Testis (tissue), 3 donors: ENCODE measurements around the gene ADAM12. TPM values are rescaled to one million over a fixed set of nuclear protein-coding genes. Genes with fewer than 3 reads are reported as not detected.
A peak's percentile ranks its signal among the peaks of the same experiment; 100 is the strongest.

Experiments
- DNase-seq: peaks from one replicate; pipeline ENCODE4 v3.0.0-alpha.2; 2019
- H3K27ac ChIP-seq, 2 donors: fragments of 200-600 bp; sonication (generic); one replicate each; pipeline ENCODE4 v1.5.1; 2019
- H3K27me3 ChIP-seq: fragments of 200-600 bp; sonication (generic); one replicate; pipeline ENCODE4 v1.5.1; 2019
- H3K36me3 ChIP-seq: fragments of 200-600 bp; sonication (generic); one replicate; pipeline ENCODE4 v1.5.1; 2017; ENCODE audit warnings: low read depth; ENCODE audit errors: missing control alignments
- H3K4me1 ChIP-seq: fragments of 200-600 bp; sonication (generic); one replicate; pipeline ENCODE4 v1.5.1; 2019
- H3K4me3 ChIP-seq, 2 donors: fragments of 200-600 bp; sonication (generic); one replicate each; pipeline ENCODE4 v1.5.1; 2017 to 2019
- H3K9me3 ChIP-seq: fragments of 200-600 bp; sonication (generic); one replicate; pipeline ENCODE4 v1.5.1; 2017
- CTCF ChIP-seq, 3 experiments: fragments of 450-650 bp in 2 of 3; fragments of 200-600 bp in 1 of 3; sonication (generic) in 1 of 3; IDR thresholded peaks; one replicate each; pipeline ENCODE4 v1.5.1; 2016 to 2019; ENCODE audit warnings: antibody characterized with exemption in 3 of 3, mild to moderate bottlenecking in 2 of 3, moderate library complexity in 1 of 3
- POLR2A ChIP-seq: fragments of 450-650 bp; IDR thresholded peaks from one replicate; pipeline ENCODE4 v1.6.1; 2017; ENCODE audit warnings: antibody characterized with exemption, mild to moderate bottlenecking, moderate library complexity
- WGBS, 2 donors: methylation state at CpG; one replicate each; pipeline ENCODE4 v1.1.5; 2018; 5-methylcytosine and 5-hydroxymethylcytosine counted together
- intact Hi-C: fragments of 100-400 bp; cut with DNase I; formaldehyde crosslinking; loops from one replicate; pipeline ENCODE4 v1.15.1; 2023; ENCODE audit warnings: low total_unique reads
- polyA plus RNA-seq: library from polyadenylated mRNA; stranded (reverse); fragments of 350-450 nt; fragmentation: Illumina TruSeq; extraction: RNeasy Lipid Tissue Mini Kit (QIAGEN cat#74804); gene quantifications from one replicate; pipeline ENCODE4 v1.2.3, GENCODE V29; 2014; ENCODE audit warnings: low read depth, low replicate concordance; ENCODE audit not compliant: insufficient read depth
- total RNA-seq, 2 donors: library from RNA; depleted of rRNA; stranded (reverse); fragments of >200 nt; gene quantifications; one replicate each; pipeline ENCODE4 v1.2.3, GENCODE V29; 2016

The ADAM12 gene
- total and polyA plus RNA-seq, 3 donors from 2014 or later: 2.8 to 9.2 (median 6.1) TPM

GRCh38 chr10:126256864-126257263, 131.4 kb downstream of the ADAM12 start:
- TF ChIP-seq POLR2A (no peak), CTCF (IDR thresholded peaks at IDR 0.05) (no peak)
- no peak for DNase-seq
- 83 to 100% methylated on average over 1 of the region's 1 CpG for WGBS, 2 donors

GRCh38 chr10:126255313-126255712, 133.0 kb downstream of the ADAM12 start:
- Histone ChIP-seq H3K4me1 (no peaks in the 10 kb centered on the region), H3K4me3 (no peak overlapping the region), H3K27me3 (no peaks in the 10 kb centered on the region), H3K27ac (no peak overlapping the region), H3K9me3 (no peaks in the 10 kb centered on the region), H3K36me3 (no peaks in the 10 kb centered on the region)
- DNase-seq: no peak
- intact Hi-C loops: no loop called here
- TF ChIP-seq CTCF (IDR thresholded peaks at IDR 0.05) (no peak), POLR2A (no peak)
- WGBS, 2 donors: 94 to 98% methylated on average over 8 of the region's 8 CpGs

More at GRCh38 chr10:126256864-126257263, 131.4 kb downstream of the ADAM12 start:
- intact Hi-C loops: no loop called here
- Histone ChIP-seq H3K27me3 (no peaks in the 10 kb centered on the region), H3K4me3 (no peak overlapping the region), H3K27ac (no peak overlapping the region), H3K9me3 (no peaks in the 10 kb centered on the region), H3K4me1 (no peaks in the 10 kb centered on the region), H3K36me3 (no peaks in the 10 kb centered on the region)

- H3K4me1 ChIP-seq: no peaks in the 10 kb centered on the region
- WGBS, 2 donors: 74 to 80% methylated on average over 4 of the region's 4 CpGs
- intact Hi-C loops: no loop called here
- TF ChIP-seq POLR2A: no peak
- DNase-seq: no peak
- no peaks in the 10 kb centered on the region for H3K9me3 ChIP-seq
- no peaks in the 10 kb centered on the region for H3K27me3 ChIP-seq
- H3K4me3 ChIP-seq: no peak overlapping the region
- H3K27ac ChIP-seq: no peak overlapping the region
- H3K36me3 ChIP-seq: no peaks in the 10 kb centered on the region
These were observed 134.7 kb downstream of the ADAM12 start for GRCh38 chr10:126253611-126253998.

- Histone ChIP-seq H3K27ac (no peak overlapping the region), H3K9me3 (no peaks in the 10 kb centered on the region), H3K36me3 (no peaks in the 10 kb centered on the region), H3K4me1 (no peaks in the 10 kb centered on the region), H3K27me3 (no peaks in the 10 kb centered on the region), H3K4me3 (no peak overlapping the region)
- WGBS, 2 donors: 62 to 65% methylated on average over 9 of the region's 9 CpGs
- no peak for TF ChIP-seq POLR2A
- no peak for TF ChIP-seq CTCF (IDR thresholded peaks at IDR 0.05)
- intact Hi-C loops: no loop called here
- peak; percentile 42 for DNase-seq
These were observed 135.2 kb downstream of the ADAM12 start for GRCh38 chr10:126252884-126253610.

GRCh38 chr10:126251778-126252407, 136.4 kb downstream of the ADAM12 start:
- H3K27ac ChIP-seq: no peak overlapping the region
- DNase-seq: no peak
- no peak for TF ChIP-seq CTCF (IDR thresholded peaks at IDR 0.05)
- TF ChIP-seq POLR2A: no peak
- no peaks in the 10 kb centered on the region for H3K27me3 ChIP-seq
- H3K9me3 ChIP-seq: no peaks in the 10 kb centered on the region
- no peak overlapping the region for H3K4me3 ChIP-seq
- intact Hi-C loops: no loop called here
- no peaks in the 10 kb centered on the region for H3K36me3 ChIP-seq
- no peaks in the 10 kb centered on the region for H3K4me1 ChIP-seq
- WGBS, 2 donors: 93 to 100% methylated on average over 1 of the region's 1 CpG
